GM18868 (cell line): ENCODE data around the gene PIR.

Experiments
- ATAC-seq: cut with Tn5 transposase; IDR thresholded peaks from one replicate; pipeline ENCODE4 v1.9.1; 2021; ENCODE audit warnings: mild to moderate bottlenecking, moderate library complexity; ENCODE audit not compliant: unreplicated experiment

Gene PIR

GRCh38 chrX:15492469-15492868 is 664 bp downstream of the PIR start:
- no peak for ATAC-seq

GRCh38 chrX:15483891-15484290 is 9.2 kb downstream of the PIR start:
- no peak for ATAC-seq

GRCh38 chrX:15475486-15475885 is 17.6 kb downstream of the PIR start:
- ATAC-seq: no peak

GRCh38 chrX:15475021-15475420 is 18.1 kb downstream of the PIR start:
- ATAC-seq: no peak

GRCh38 chrX:15474028-15474427 is 19.1 kb downstream of the PIR start:
- ATAC-seq: no peak

- ATAC-seq: no peak
Measured at GRCh38 chrX:15472531-15472930, 20.6 kb downstream of the PIR start.

- peak; percentile 80 for ATAC-seq
Measured at GRCh38 chrX:15471028-15471427, 22.1 kb downstream of the PIR start.

- ATAC-seq: no peak
Measured at GRCh38 chrX:15469613-15470012, 23.5 kb downstream of the PIR start.

- ATAC-seq: no peak
Measured at GRCh38 chrX:15468036-15468435, 25.1 kb downstream of the PIR start.

- ATAC-seq: no peak
Measured at GRCh38 chrX:15465896-15466651, 27.1 kb downstream of the PIR start.

GRCh38 chrX:15465347-15465746 is 27.8 kb downstream of the PIR start:
- peak; percentile 84 for ATAC-seq

GRCh38 chrX:15464704-15465103 is 28.4 kb downstream of the PIR start:
- ATAC-seq: no peak

- no peak for ATAC-seq
Measured at GRCh38 chrX:15451913-15452312, 41.2 kb downstream of the PIR start.

- no peak for ATAC-seq
Measured at GRCh38 chrX:15448010-15448639, 45.0 kb downstream of the PIR start.

- no peak for ATAC-seq
Measured at GRCh38 chrX:15441464-15441863, 51.7 kb downstream of the PIR start.

GRCh38 chrX:15438332-15438731 is 54.8 kb downstream of the PIR start:
- ATAC-seq: peak; percentile 98

- ATAC-seq: no peak
Measured at GRCh38 chrX:15437724-15438123, 55.4 kb downstream of the PIR start.

GRCh38 chrX:15435836-15436619 is 57.1 kb downstream of the PIR start:
- no peak for ATAC-seq

- ATAC-seq: no peak
Measured at GRCh38 chrX:15434205-15434604, 58.9 kb downstream of the PIR start.

GRCh38 chrX:15430584-15430983 is 62.5 kb downstream of the PIR start:
- ATAC-seq: no peak

GRCh38 chrX:15430076-15430475 is 63.1 kb downstream of the PIR start:
- ATAC-seq: no peak

GRCh38 chrX:15425024-15425423 is 68.1 kb downstream of the PIR start:
- ATAC-seq: no peak
